Cardiac septum (tissue), 1 donor: ENCODE data around the gene CAT. TPM values are rescaled to one million over a fixed set of nuclear protein-coding genes. Genes with fewer than 3 reads are reported as not detected.

ENCODE experiments used
- DNase-seq: peaks from one replicate; pipeline ENCODE4 v3.0.0-alpha.2; 2020; ENCODE audit warnings: low spot score
- intact Hi-C: fragments of 100-400 bp; cut with DNase I; formaldehyde crosslinking; loops from one replicate; pipeline ENCODE4 v1.14.0; 2022
- long read RNA-seq: library from polyadenylated mRNA; unstranded; transcript quantifications from one replicate; pipeline ENCODE4 v2.0.0, GENCODE V29; 2021
- total RNA-seq: library from RNA; stranded (reverse); fragmentation: NEBNext Ultra II Directional; extraction: Animal tissue kit (Norgen Biotek cat#: 25700); gene quantifications from one replicate; pipeline ENCODE4 v1.2.1, GENCODE V29; 2021
- donor health status: DM: no; HTN: no; CAD: no.

Gene CAT
- 47.6 TPM for total RNA-seq
- long read RNA-seq, transcript CAT-201 (13 exons, 2,302 nt), result major isoform, 57 of 65 reads
- long read RNA-seq, partial matches to known transcripts, result 7 of 65 reads
- long read RNA-seq, other reads (novel, unspliced or antisense), result 1 of 65 reads

- intact Hi-C loops, result no loop called here
- DNase-seq, result peak; percentile 99
Observed at GRCh38 chr11:34438529-34439507, at the start of gene CAT. Gene CAT, plus strand, starts transcription at chr11:34438934. Its CDS starts 80 bp downstream, at chr11:34439014.

DNA sequence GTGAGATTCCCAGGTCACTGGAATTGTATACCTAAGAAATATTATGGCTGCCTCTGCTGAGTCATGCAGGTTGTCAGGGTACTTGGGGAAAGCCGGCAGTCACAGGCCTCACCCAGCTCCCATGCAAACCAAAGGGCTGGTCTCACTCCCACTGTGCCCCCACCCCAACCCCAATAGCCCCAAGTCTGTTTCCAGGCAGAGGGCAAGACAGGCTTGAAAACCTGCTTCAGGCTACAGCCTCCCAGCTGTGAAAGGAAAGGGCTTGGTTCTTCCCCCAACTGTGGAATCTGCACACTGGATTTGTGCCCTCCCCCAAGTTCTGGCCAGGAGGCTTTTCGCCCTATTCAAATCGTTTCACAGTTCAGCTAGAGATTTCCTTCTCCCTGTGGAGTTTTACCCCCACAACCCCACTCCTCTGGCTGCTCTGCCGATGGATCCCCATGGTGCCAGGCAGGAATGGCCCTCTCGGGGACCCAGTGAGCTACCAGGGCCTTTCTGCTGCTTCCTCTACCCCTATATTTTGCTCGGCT lies 43.9 kb upstream of the CAT start:
- intact Hi-C loops, result no loop called here
- no peak for DNase-seq

GRCh38 chr11:34395916-34396550 lies 42.7 kb upstream of the CAT start:
- intact Hi-C loops, result no loop called here
- DNase-seq, result no peak

GRCh38 chr11:34397120-34397519 lies 41.6 kb upstream of the CAT start:
- intact Hi-C loops, result no loop called here
- no peak for DNase-seq

- no peak for DNase-seq
- intact Hi-C loops, result no loop called here
Observed at GRCh38 chr11:34397811-34398210, 40.9 kb upstream of the CAT start.

- intact Hi-C loops, result no loop called here
- DNase-seq, result no peak
Observed at GRCh38 chr11:34403431-34403830, 35.3 kb upstream of the CAT start.

- DNase-seq, result no peak
- intact Hi-C loops, result no loop called here
Observed at GRCh38 chr11:34404280-34404679, 34.5 kb upstream of the CAT start.

DNA sequence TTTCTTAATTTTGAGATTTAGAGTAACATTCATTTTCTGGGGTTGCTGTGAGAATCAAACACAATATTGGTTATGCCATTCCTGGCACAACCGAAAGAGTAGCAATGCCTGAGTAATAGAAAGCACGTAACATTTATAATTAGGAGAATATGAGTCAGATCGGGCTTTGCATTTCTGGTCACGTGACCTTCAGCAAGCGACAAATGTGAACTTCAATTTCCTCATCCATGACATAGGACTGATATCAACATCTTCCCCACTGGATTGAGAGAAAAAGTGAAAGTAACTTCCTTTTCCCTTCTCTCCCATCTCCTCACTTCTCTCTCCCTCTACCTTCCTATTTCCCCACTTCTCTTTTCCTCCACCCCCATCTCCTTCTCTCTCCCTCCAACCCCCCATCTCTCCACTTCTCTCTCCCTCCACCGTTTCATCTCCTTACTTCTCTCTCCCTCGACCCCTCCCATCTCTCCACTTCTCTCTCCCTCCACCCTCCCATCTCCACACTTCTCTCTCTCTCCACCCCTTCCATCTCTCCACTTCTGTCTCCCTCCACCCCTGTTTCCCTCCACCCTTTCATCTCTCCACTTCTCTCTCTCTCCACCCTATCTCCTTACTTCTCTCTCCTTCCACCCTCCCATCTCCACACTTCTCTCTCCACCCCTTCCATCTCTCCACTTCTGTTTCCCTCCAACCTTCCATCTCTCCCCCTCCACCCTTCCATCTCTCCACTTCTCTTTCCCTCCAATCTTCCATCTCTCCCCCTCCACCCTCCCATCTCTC lies 33.5 kb upstream of the CAT start:
- intact Hi-C loops, result no loop called here
- DNase-seq, result no peak

GRCh38 chr11:34406413-34406812 lies 32.3 kb upstream of the CAT start:
- DNase-seq, result no peak
- intact Hi-C loops, result no loop called here

GRCh38 chr11:34407121-34407813 lies 31.5 kb upstream of the CAT start:
- intact Hi-C loops, result no loop called here
- no peak for DNase-seq

DNA sequence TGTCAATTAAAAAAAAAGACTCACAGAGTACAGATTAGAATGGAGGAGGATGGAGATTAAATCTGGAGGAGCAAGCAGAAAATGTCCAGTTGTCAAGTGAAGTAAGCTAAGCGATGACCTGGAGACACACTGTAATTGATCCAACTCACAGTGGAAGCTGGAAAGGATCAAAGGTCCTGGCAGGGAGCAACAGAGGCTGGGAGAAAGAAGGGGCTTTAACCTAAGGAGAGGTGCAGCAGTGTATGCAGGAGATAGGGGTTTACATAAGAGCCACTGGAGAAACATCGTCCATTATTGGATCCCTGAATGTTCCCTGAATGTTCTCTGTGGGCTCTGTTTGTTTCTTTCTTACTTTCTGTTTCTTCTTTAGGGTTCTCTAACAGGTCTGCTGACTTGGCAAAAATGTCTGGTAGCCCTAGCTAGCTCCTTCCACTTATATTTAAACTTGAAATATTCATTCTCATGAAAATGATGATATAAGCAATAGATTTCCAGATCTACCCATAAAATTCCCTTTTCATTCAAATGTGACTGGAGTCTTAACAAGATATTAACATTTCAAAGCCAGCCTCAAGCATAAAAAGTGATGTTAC lies 30.1 kb upstream of the CAT start:
- intact Hi-C loops, result no loop called here
- no peak for DNase-seq

GRCh38 chr11:34411111-34411510 lies 27.6 kb upstream of the CAT start:
- intact Hi-C loops, result no loop called here
- DNase-seq, result no peak

DNA sequence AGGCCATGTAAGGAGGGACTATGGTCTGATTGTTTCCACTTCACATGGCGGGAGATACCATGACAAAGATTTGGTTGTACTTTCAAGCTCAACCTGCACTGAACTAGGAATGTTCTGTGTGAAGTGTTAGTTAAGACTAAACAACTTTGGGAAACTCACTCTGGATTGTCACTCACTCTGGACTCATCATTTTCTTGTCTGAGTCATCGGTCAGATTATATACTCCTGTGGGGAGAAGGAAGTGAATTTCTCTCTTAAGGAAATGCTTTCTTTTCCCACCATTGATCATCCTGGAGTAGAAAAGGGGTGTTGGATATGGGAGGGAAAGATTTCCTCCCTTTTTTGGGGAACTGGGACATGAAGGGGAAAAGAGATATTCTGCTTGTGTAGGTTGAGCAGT lies 26.9 kb upstream of the CAT start:
- intact Hi-C loops, result no loop called here
- no peak for DNase-seq

DNA sequence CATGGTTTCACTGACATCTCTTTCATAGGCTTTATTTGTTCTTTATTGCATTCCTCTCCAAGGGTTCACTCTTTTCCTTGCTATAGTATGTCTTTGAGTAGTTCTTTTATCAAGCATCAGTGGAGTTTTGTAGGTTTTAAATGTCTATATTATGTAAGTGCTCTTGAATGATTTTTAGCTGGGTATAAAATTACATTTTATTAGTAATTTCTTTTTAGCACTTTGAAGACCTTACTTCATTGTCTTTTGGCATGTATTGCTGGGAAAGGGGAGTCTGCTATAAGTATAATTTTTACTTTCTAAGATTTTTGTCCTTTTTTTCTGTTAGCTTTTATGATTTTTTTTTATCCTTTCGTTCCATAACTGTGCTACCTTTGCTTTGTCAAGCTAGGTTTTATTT lies 25.5 kb upstream of the CAT start:
- intact Hi-C loops, result no loop called here
- no peak for DNase-seq

DNA sequence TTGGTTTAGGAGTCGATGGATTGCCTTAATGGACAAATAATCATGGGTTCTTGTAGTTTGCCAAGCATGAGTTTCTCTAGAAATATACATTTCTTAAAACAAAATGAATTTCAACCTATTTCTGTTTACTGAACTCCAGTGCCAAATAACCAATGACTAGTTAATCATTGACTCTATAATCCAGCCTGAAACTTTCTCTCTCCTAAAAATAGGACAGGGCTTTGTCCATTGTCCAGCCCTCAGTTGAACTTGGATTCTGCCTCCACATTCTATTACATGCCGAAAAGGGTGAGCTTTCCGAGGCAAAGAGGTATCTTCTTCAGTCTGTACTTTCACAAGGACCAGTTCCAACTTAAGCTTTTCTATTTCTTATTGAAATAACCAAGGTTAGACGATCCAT lies 23.2 kb upstream of the CAT start:
- intact Hi-C loops, result no loop called here
- DNase-seq, result no peak

DNA sequence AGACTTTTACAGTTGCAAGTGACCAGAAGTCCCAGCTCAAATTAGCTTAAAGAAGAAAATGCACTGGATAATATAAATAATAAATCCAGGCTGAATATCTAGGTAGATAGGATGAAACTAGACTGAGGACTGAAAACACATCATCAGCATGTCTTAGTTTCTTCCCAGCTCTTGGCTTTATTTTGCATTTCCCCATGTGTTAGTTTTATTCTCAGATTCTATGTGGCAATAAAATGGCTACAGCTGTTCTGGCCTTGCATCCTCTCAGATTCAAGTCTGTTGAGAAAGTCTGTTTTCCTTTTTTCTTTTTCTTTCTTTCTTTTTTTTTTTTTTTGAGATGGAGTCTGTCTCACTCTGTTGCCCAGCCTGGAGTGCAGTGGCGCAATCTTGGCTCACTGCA lies 22.6 kb upstream of the CAT start:
- DNase-seq, result no peak
- intact Hi-C loops, result no loop called here

DNA sequence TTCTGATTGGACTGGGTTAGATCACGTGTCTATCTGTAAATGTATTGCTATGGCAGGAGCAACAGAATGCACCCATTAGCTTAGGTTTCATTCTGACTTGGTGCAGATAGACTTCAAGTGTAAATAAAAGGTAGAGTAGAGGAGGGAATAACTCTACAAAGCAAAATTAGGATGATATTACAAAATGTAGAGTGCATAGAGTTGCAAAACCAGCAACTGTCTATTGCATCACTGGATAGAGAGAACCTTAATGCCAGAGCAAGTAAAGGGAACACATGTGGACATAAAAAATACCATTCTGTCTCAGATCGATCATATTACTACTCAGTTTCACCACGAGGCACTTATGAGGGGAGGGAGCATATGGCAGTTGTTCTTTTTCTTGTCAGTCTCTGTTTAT lies 22.0 kb upstream of the CAT start:
- intact Hi-C loops, result no loop called here
- no peak for DNase-seq

GRCh38 chr11:34417202-34417601 lies 21.5 kb upstream of the CAT start:
- no peak for DNase-seq
- intact Hi-C loops, result no loop called here

DNA sequence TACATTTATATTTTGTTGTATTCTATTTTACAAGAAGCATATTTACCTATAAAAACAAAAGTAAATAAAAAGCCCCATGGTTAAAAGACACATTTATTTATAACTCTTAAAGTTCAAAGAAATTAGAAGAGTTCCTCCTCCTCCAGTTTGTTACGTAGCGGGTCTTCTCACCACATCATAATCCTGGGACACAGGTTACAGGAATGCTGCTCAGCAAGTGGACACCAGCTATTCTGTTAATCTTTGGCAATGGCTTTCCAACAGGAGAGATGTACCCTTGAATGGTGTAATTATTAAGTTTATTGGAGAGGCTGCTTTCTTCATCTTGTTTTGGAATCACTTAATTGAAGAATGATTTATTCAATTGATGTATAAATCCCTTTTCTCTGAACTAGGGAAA lies 19.6 kb upstream of the CAT start:
- intact Hi-C loops, result no loop called here
- DNase-seq, result no peak
